Heart left ventricle (tissue), 13 donors: ENCODE measurements around the gene TOR1B.

Experiments used
- CTCF ChIP-seq, 12 donors: fragments of 200-600 bp; sonication (generic) in 4 of 12; IDR thresholded peaks; one replicate each; pipeline versions ENCODE4 v1.5.0 to v1.8.0; 2018 to 2022; ENCODE audit warnings: antibody characterized with exemption in 12 of 12, mild to moderate bottlenecking in 5 of 12
- POLR2A ChIP-seq, 2 donors: fragments of 450-650 bp; IDR thresholded peaks; one replicate each; pipeline ENCODE4 v1.6.1; 2017; ENCODE audit warnings: antibody characterized with exemption in 2 of 2, mild to moderate bottlenecking in 2 of 2, moderate library complexity in 2 of 2
- donor health status: ischemic (EF 13 %, LVEDD 7.1; RV severe dilation, severe dysfunction).
- donor health status: DM: no; HTN: yes; CAD: no.
- donor health status: DM: no; HTN: no; CAD: no.
- donor health status: ischemic (EF 25% LVEDD 6.9; RV normal size, moderate dysfunction).
- donor health status: ischemic (EF 25% LVEDD 5.7; RV mildly dilated, moderate dysfunction).
- donor health status: ischemic (EF 35%, LVEDD 5.7; RV mildly dilated, moderate dysfunction).
- donor health status: nonischemic (EF 11% LVEDD 7.7; RV severe dilation, severe dysfunction).
- donor health status: DM: yes; HTN: yes; CAD: no.
- donor health status: PGD.
- donor health status: ischemic (EF 29% LVEDD 5.4; RV normal size, mild dysfunction).
- donor health status: nonischemic (EF 23%, LVEDD 6.1; RV moderate dilation, normal function).

- TF ChIP-seq POLR2A (IDR thresholded peaks at IDR 0.05) (no peak), CTCF (IDR thresholded peaks at IDR 0.05) (peak; percentile 77 to 97 (median 91))
Measured at GRCh38 chr9:129783516-129784361, 19.2 kb upstream of the TOR1B start.
